ENCODE measurements around the gene VPS26A. TPM values are rescaled to one million over a fixed set of nuclear protein-coding genes. Genes with fewer than 3 reads are reported as not detected.

The VPS26A gene
- total RNA-seq, 3 donors from 2014 or later (not counting 1 experiment from before 2014, with no cell fraction given): 62.6 to 86.4 (median 86.2) TPM

DNA sequence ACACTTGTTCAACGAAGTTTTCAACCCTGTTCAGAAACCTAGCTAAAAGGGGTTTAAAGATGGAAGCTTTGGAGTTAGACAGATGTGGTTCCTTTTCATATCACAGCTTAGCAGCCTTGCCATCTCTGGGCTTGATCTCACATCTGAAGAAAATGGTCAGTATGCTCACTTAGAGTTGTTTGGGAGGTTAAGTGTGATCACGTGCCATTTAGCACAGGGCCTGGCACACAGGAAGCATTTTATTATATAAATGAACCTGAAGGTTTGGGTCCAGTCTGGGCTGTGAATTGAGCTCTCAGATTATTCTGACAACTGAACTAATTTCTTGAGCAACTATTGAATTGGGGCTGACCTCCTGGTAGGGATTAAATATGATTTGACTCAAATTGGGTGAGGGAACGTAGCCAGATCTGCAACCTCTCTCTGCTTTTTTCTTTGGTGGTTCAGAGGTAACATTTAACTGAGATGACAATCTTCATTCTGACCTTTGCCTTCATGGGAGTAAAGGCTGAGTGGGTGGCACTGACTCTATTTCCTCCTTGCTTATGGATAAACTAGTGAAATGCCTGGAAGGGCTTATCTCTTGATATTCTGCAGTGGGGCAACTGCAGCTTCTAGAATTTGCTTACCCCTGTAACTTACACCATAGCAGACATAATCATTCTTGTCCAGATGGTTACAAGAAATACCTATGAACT, 86.0 kb downstream of the VPS26A start:
- H3K4me1 ChIP-seq (ENCODE audit: control insufficient read depth, insufficient read depth, low read length): peaks cover 30% of the 10 kb centered on the region
- H3K27ac Mint-ChIP-seq: peak overlapping the region in 1 of 2 donors; percentile 9
- H3K36me3 Mint-ChIP-seq: peaks cover 14% of the 10 kb centered on the region

DNA sequence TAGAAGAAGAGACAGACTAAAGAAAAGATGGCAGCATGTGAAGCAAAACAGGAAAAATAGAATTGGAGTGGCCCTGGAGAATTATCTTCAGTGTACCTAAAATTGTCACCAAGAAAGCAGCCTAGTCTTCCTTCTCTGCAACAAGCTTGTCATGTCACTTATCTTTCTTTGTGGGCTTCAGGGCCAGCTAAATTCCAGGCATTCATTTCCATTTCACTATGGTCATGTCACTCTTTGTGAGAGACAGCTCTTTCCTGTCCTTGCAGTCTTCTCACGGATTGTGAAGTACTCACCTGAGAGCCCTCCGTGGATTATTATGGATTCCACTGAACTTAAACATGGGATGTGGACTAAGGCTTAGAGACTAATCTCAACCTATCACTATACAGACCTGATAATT, 87.1 kb downstream of the VPS26A start:
- no peaks in the 10 kb centered on the region for H3K27me3 ChIP-seq (ENCODE audit: control insufficient read depth, insufficient read depth, low read length)
- H3K9me3 ChIP-seq (ENCODE audit: control insufficient read depth, insufficient read depth, low read length): no peaks in the 10 kb centered on the region
- no peak overlapping the region for H3K4me3 ChIP-seq (ENCODE audit: low read length)
- H3K36me3 ChIP-seq (ENCODE audit: control insufficient read depth, insufficient read depth, low read length): peaks cover 21% of the 10 kb centered on the region
- intact Hi-C loops (cut with micrococcal nuclease): loop anchor here (1.0 kb wide), 1 partner anchor 10 kb away; no protein-coding TSS in a partner anchor
- DNase-seq: no peak
- no peak overlapping the region for H3K4me3 Mint-ChIP-seq
- TF ChIP-seq, protein P1, sequence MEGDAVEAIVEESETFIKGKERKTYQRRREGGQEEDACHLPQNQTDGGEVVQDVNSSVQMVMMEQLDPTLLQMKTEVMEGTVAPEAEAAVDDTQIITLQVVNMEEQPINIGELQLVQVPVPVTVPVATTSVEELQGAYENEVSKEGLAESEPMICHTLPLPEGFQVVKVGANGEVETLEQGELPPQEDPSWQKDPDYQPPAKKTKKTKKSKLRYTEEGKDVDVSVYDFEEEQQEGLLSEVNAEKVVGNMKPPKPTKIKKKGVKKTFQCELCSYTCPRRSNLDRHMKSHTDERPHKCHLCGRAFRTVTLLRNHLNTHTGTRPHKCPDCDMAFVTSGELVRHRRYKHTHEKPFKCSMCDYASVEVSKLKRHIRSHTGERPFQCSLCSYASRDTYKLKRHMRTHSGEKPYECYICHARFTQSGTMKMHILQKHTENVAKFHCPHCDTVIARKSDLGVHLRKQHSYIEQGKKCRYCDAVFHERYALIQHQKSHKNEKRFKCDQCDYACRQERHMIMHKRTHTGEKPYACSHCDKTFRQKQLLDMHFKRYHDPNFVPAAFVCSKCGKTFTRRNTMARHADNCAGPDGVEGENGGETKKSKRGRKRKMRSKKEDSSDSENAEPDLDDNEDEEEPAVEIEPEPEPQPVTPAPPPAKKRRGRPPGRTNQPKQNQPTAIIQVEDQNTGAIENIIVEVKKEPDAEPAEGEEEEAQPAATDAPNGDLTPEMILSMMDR (IDR thresholded peaks at IDR 0.05): no peak
- no peak overlapping the region for H3K27ac Mint-ChIP-seq
- H3K27ac ChIP-seq (ENCODE audit: low read length): no peak overlapping the region
- no peak for ATAC-seq
- no peaks in the 10 kb centered on the region for H3K9me3 Mint-ChIP-seq
- WGBS (ENCODE audit: insufficient coverage): 40% methylated on average over 1 of the region's 2 CpGs
- peaks cover 24% of the 10 kb centered on the region for H3K4me1 ChIP-seq (ENCODE audit: control insufficient read depth, insufficient read depth, low read length)
- H3K4me1 Mint-ChIP-seq: peaks cover 53 to 64% of the 10 kb centered on the region in 2 donors
- H3K36me3 Mint-ChIP-seq: peaks cover 14% of the 10 kb centered on the region
- H3K27me3 Mint-ChIP-seq (ENCODE audit: low read depth in 2 of 2): no peaks in the 10 kb centered on the region

More for the DNA sequence above, 86.0 kb downstream of the VPS26A start:
- Histone ChIP-seq H3K36me3 (ENCODE audit: control insufficient read depth, insufficient read depth, low read length) (peaks cover 26% of the 10 kb centered on the region), H3K27ac (ENCODE audit: low read length) (no peak overlapping the region), H3K9me3 (ENCODE audit: control insufficient read depth, insufficient read depth, low read length) (no peaks in the 10 kb centered on the region), H3K27me3 (ENCODE audit: control insufficient read depth, insufficient read depth, low read length) (no peaks in the 10 kb centered on the region), H3K4me3 (ENCODE audit: low read length) (no peak overlapping the region)
- TF ChIP-seq, protein P1 (IDR thresholded peaks at IDR 0.05): no peak
- Mint-ChIP-seq H3K4me1 (peaks cover 50 to 62% of the 10 kb centered on the region in 2 donors), H3K4me3 (no peak overlapping the region), H3K27me3 (ENCODE audit: low read depth in 2 of 2) (no peaks in the 10 kb centered on the region), H3K9me3 (no peaks in the 10 kb centered on the region)
- WGBS (ENCODE audit: insufficient coverage): 82% methylated on average over 3 of the region's 3 CpGs
- ATAC-seq (no peak), DNase-seq (no peak)
- intact Hi-C loops (cut with micrococcal nuclease): no loop called here

DNA sequence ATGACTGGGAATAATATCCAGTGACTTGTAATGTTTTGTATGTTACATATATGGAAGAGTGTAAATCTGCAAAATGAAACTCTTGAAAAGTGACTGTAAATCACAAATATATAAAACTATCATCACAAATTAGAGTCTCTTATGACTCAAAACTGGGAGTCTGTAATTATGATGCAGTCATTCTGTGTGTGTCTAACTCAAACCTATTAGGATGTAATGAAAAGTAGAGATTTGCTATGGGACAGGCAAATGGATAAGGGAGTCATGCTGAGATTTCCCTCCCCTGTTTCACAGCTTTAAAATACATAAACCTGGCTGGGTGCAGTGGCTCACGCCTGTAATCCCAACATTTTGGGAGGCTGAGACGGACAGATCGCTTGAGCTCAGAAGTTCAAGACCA, 87.5 kb downstream of the VPS26A start:
- no peak overlapping the region for H3K4me3 Mint-ChIP-seq
- no peak overlapping the region for H3K27ac ChIP-seq (ENCODE audit: low read length)
- H3K36me3 Mint-ChIP-seq: peaks cover 14% of the 10 kb centered on the region
- H3K4me3 ChIP-seq (ENCODE audit: low read length): no peak overlapping the region
- no peaks in the 10 kb centered on the region for H3K27me3 Mint-ChIP-seq (ENCODE audit: low read depth in 2 of 2)
- H3K36me3 ChIP-seq (ENCODE audit: control insufficient read depth, insufficient read depth, low read length): peaks cover 20% of the 10 kb centered on the region
- no peaks in the 10 kb centered on the region for H3K9me3 ChIP-seq (ENCODE audit: control insufficient read depth, insufficient read depth, low read length)
- ATAC-seq (no peak), DNase-seq (no peak)
- WGBS (ENCODE audit: insufficient coverage): 100% methylated on average over 3 of the region's 3 CpGs
- peaks cover 22% of the 10 kb centered on the region for H3K4me1 ChIP-seq (ENCODE audit: control insufficient read depth, insufficient read depth, low read length)
- no peaks in the 10 kb centered on the region for H3K9me3 Mint-ChIP-seq
- no peak overlapping the region for H3K27ac Mint-ChIP-seq
- intact Hi-C loops (cut with micrococcal nuclease): loop anchor here (1.0 kb wide), 1 partner anchor 10 kb away; no protein-coding TSS in a partner anchor
- peaks cover 49 to 64% of the 10 kb centered on the region in 2 donors for H3K4me1 Mint-ChIP-seq
- TF ChIP-seq, protein P1 (IDR thresholded peaks at IDR 0.05): no peak
- H3K27me3 ChIP-seq (ENCODE audit: control insufficient read depth, insufficient read depth, low read length): no peaks in the 10 kb centered on the region

Data from natural killer cell (primary cell).